B cell (primary cell): Measurements from ENCODE around the gene ZBTB8OS. TPM values are rescaled to one million over a fixed set of nuclear protein-coding genes. Genes with fewer than 3 reads are reported as not detected.

Source experiments
- ATAC-seq: fragments of 200-7000 bp; cut with Tn5 transposase; one replicate; pipeline ENCODE4 v1.10.0; 2021; ENCODE audit warnings: low read depth, mild to moderate bottlenecking, moderate number of reproducible peaks, moderate library complexity
- CTCF ChIA-PET: fragments of 350-600 bp; sonication (Branson Sonifier 250); formaldehyde crosslinking; loops from one replicate; lab custom pipeline; 2021; ENCODE audit warnings: antibody characterized with exemption, inconsistent platforms; lab: Charles Lee
- POLR2A ChIA-PET: fragments of 350-600 bp; sonication (Branson Sonifier 250); formaldehyde crosslinking; loops from one replicate; lab custom pipeline; 2021; ENCODE audit warnings: antibody characterized with exemption; lab: Charles Lee
- DNase-seq: peaks from one replicate; pipeline ENCODE4 v3.0.0; 2013
- H2AFZ ChIP-seq: 2 replicates; pipeline ENCODE4 v1.6.1; 2012; ENCODE audit warnings: mild to moderate bottlenecking, low read depth, low read length; ENCODE audit not compliant: insufficient read depth, poor library complexity, severe bottlenecking
- H3K27ac ChIP-seq, 2 donors: 1 replicate in 1 of 2; 2 replicates in 1 of 2; pipeline ENCODE4 v1.5.1; 2012 to 2013; ENCODE audit warnings: low read length in 2 of 2, mild to moderate bottlenecking in 2 of 2, moderate library complexity in 1 of 2
- H3K27me3 ChIP-seq, 4 experiments: fragments of 200-600 bp in 1 of 4; sonication (generic) in 1 of 4; replicated peaks in 1 of 4; 1 replicate in 2 of 4; 2 replicates in 2 of 4; pipeline versions ENCODE4 v1.6.1 to v1.7.0; 2013 to 2016; ENCODE audit warnings: low read length in 3 of 4, mild to moderate bottlenecking in 2 of 4, mixed read lengths in 1 of 4, moderate library complexity in 1 of 4; ENCODE audit not compliant: insufficient read depth in 4 of 4, control insufficient read depth in 3 of 4; ENCODE audit errors: control extremely low read depth in 1 of 4
- H3K36me3 ChIP-seq, 2 experiments: replicated peaks in 1 of 2; 1 replicate in 1 of 2; 2 replicates in 1 of 2; pipeline versions ENCODE4 v1.6.1 to v1.7.1; 2013; ENCODE audit warnings: low read length in 1 of 2; ENCODE audit not compliant: insufficient read depth in 2 of 2, control insufficient read depth in 1 of 2; ENCODE audit errors: control extremely low read depth in 1 of 2, extremely low read depth in 1 of 2
- H3K4me1 ChIP-seq, 2 donors: fragments of 200-600 bp in 1 of 2; sonication (generic) in 1 of 2; 1 replicate in 1 of 2; 2 replicates in 1 of 2; pipeline versions ENCODE4 v1.5.1 to v1.6.1; 2013 to 2017; ENCODE audit warnings: low read length in 2 of 2; ENCODE audit not compliant: control insufficient read depth in 2 of 2, insufficient read depth in 2 of 2
- H3K4me2 ChIP-seq: replicated peaks from 2 replicates; pipeline ENCODE3; 2012; ENCODE audit warnings: mild to moderate bottlenecking, low read depth, low read length; ENCODE audit not compliant: poor library complexity, severe bottlenecking
- H3K4me3 ChIP-seq, 5 experiments: fragments of 200-600 bp in 1 of 5; sonication (generic) in 1 of 5; 1 replicate in 3 of 5; 2 replicates in 2 of 5; pipeline versions ENCODE4 v1.5.1 to v1.7.0; 2011 to 2016; ENCODE audit warnings: low read length in 4 of 5, mild to moderate bottlenecking in 4 of 5, low read depth in 2 of 5, control low read depth in 1 of 5, moderate library complexity in 1 of 5; ENCODE audit not compliant: insufficient read depth in 1 of 5; ENCODE audit errors: control extremely low read depth in 1 of 5, extremely low read depth in 1 of 5
- H3K79me2 ChIP-seq: fragments of 200-600 bp; sonication (generic); one replicate; pipeline ENCODE4 v1.6.0; 2016; ENCODE audit warnings: low read length; ENCODE audit not compliant: control insufficient read depth, insufficient read depth
- H3K9ac ChIP-seq: fragments of 200-600 bp; sonication (generic); 2 replicates; pipeline ENCODE4 v1.6.1; 2017; ENCODE audit warnings: mild to moderate bottlenecking, low read length, moderate library complexity
- H3K9me3 ChIP-seq, 3 donors: one replicate each; pipeline versions ENCODE4 v1.6.1 to v1.7.1; 2013; ENCODE audit warnings: low read length in 2 of 3; ENCODE audit not compliant: control insufficient read depth in 2 of 3, insufficient read depth in 1 of 3; ENCODE audit errors: control extremely low read depth in 1 of 3
- H4K20me1 ChIP-seq: 2 replicates; pipeline ENCODE4 v1.6.0; 2012; ENCODE audit warnings: mild to moderate bottlenecking, low read length; ENCODE audit not compliant: insufficient read depth, control insufficient read depth, poor library complexity, severe bottlenecking
- H3K27ac Mint-ChIP-seq: one replicate; pipeline ENCODE4 v1.8.0; 2021; ENCODE audit warnings: mixed read lengths
- H3K27me3 Mint-ChIP-seq: one replicate; pipeline ENCODE4 v1.8.0; 2021; ENCODE audit warnings: mixed read lengths
- H3K4me1 Mint-ChIP-seq: one replicate; pipeline ENCODE4 v1.8.0; 2021; ENCODE audit warnings: mixed read lengths
- H3K4me3 Mint-ChIP-seq: one replicate; pipeline ENCODE4 v1.8.0; 2021; ENCODE audit warnings: mixed read lengths
- H3K9me3 Mint-ChIP-seq: one replicate; pipeline ENCODE4 v1.8.0; 2022; ENCODE audit warnings: mixed read lengths; ENCODE audit not compliant: insufficient read depth
- EZH2 ChIP-seq: IDR thresholded peaks from 2 replicates; pipeline ENCODE4 v1.6.1; 2012; ENCODE audit warnings: borderline replicate concordance, low read depth, mild to moderate bottlenecking, moderate library complexity, low read length; ENCODE audit not compliant: insufficient read depth, poor library complexity, severe bottlenecking
- WGBS: methylation state at CpG from one replicate; pipeline ENCODE4 v1.1.5; 2013; ENCODE audit warnings: missing lambda C conversion rate; ENCODE audit not compliant: insufficient coverage; 5-methylcytosine and 5-hydroxymethylcytosine counted together
- intact Hi-C: fragments of 100-400 bp; cut with micrococcal nuclease; formaldehyde crosslinking; loops from one replicate; pipeline ENCODE4 v1.10.0; 2022
- polyA plus RNA-seq: library from polyadenylated mRNA; depleted of rRNA; stranded (reverse); fragments of >200 nt; gene quantifications from 2 replicates; pipeline ENCODE4 v1.2.3, GENCODE V29; 2012
- total RNA-seq, 2 donors: library from RNA; stranded (reverse); fragments of 120-200 nt in 1 of 2; gene quantifications; 1 replicate in 1 of 2; 2 replicates in 1 of 2; pipeline versions ENCODE4 v1.2.3 to v1.2.4, GENCODE V29; 2013 to 2022
- TF ChIP-seq, protein P1 (sequence below): fragments of 200-600 bp; IDR thresholded peaks from one replicate; pipeline ENCODE4 v1.8.0; 2022; ENCODE audit warnings: antibody characterized with exemption, mild to moderate bottlenecking

The ZBTB8OS gene
- total and polyA plus RNA-seq, 2 donors (not counting 1 experiment from before 2014, with no cell fraction given), result 35.1 to 50.9 TPM

GRCh38 chr1:32666901-32667566 lies 16.7 kb upstream of the ZBTB8OS start:
- H3K4me2 ChIP-seq, result no peak overlapping the region
- 97% methylated on average over 11 of the region's 12 CpGs for WGBS
- H3K36me3 ChIP-seq, result peaks cover 9 to 76% of the 10 kb centered on the region in 2 experiments
- Mint-ChIP-seq H3K27me3 (no peaks in the 10 kb centered on the region), H3K4me1 (peaks cover 2% of the 10 kb centered on the region), H3K9me3 (no peaks in the 10 kb centered on the region), H3K4me3 (no peak overlapping the region), H3K27ac (no peak overlapping the region)
- no peak overlapping the region for H3K9ac ChIP-seq
- no peak for ATAC-seq
- no peaks in the 10 kb centered on the region for H3K27me3 ChIP-seq
- H3K4me3 ChIP-seq, result no peak overlapping the region
- ChIA-PET CTCF (no interaction called here), POLR2A (no interaction called here)
- H3K79me2 ChIP-seq, result peaks cover 66% of the 10 kb centered on the region
- H4K20me1 ChIP-seq, result peaks cover 39% of the 10 kb centered on the region
- TF ChIP-seq, protein P1, sequence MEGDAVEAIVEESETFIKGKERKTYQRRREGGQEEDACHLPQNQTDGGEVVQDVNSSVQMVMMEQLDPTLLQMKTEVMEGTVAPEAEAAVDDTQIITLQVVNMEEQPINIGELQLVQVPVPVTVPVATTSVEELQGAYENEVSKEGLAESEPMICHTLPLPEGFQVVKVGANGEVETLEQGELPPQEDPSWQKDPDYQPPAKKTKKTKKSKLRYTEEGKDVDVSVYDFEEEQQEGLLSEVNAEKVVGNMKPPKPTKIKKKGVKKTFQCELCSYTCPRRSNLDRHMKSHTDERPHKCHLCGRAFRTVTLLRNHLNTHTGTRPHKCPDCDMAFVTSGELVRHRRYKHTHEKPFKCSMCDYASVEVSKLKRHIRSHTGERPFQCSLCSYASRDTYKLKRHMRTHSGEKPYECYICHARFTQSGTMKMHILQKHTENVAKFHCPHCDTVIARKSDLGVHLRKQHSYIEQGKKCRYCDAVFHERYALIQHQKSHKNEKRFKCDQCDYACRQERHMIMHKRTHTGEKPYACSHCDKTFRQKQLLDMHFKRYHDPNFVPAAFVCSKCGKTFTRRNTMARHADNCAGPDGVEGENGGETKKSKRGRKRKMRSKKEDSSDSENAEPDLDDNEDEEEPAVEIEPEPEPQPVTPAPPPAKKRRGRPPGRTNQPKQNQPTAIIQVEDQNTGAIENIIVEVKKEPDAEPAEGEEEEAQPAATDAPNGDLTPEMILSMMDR, result no peak
- TF ChIP-seq EZH2, result no peak
- peaks cover 0 to 2% of the 10 kb centered on the region in 2 donors for H3K4me1 ChIP-seq
- H3K27ac ChIP-seq, result no peak overlapping the region
- no peak for DNase-seq
- no peaks in the 10 kb centered on the region for H3K9me3 ChIP-seq
- no peak overlapping the region for H2AFZ ChIP-seq
- intact Hi-C loops, result no loop called here

GRCh38 chr1:32665915-32666314 lies 15.6 kb upstream of the ZBTB8OS start:
- ChIA-PET POLR2A (no interaction called here), CTCF (no interaction called here)
- no peaks in the 10 kb centered on the region for H3K9me3 ChIP-seq
- no CpG with 5 or more reads among the region's 1 CpG for WGBS
- peaks cover 69% of the 10 kb centered on the region for H3K79me2 ChIP-seq
- peaks cover 5 to 12% of the 10 kb centered on the region in 2 donors for H3K4me1 ChIP-seq
- no peak overlapping the region for H3K9ac ChIP-seq
- TF ChIP-seq, protein P1, result no peak
- no peak for TF ChIP-seq EZH2
- H3K27me3 Mint-ChIP-seq, result no peaks in the 10 kb centered on the region
- H3K4me2 ChIP-seq, result no peak overlapping the region
- intact Hi-C loops, result no loop called here
- H3K27ac Mint-ChIP-seq, result no peak overlapping the region
- H3K4me3 Mint-ChIP-seq, result no peak overlapping the region
- peaks cover 45% of the 10 kb centered on the region for H4K20me1 ChIP-seq
- ATAC-seq (no peak), DNase-seq (no peak)
- H2AFZ ChIP-seq, result no peak overlapping the region
- no peak overlapping the region for H3K27ac ChIP-seq
- H3K4me1 Mint-ChIP-seq, result peaks cover 5% of the 10 kb centered on the region
- no peaks in the 10 kb centered on the region for H3K9me3 Mint-ChIP-seq
- H3K4me3 ChIP-seq, result no peak overlapping the region
- H3K27me3 ChIP-seq, result no peaks in the 10 kb centered on the region
- peaks cover 9 to 69% of the 10 kb centered on the region in 2 experiments for H3K36me3 ChIP-seq
